K562 (cell line): ENCODE measurements around the gene NDRG4. TPM values are rescaled to one million over a fixed set of nuclear protein-coding genes. Genes with fewer than 3 reads are reported as not detected.

Experiments used
- CEBPB ChIP-seq: fragments of 450-650 bp; IDR thresholded peaks from 2 replicates; pipeline ENCODE4 v1.6.1; 2016; ENCODE audit warnings: missing genetic modification characterization, missing compliant biosample characterization
- E2F3 ChIP-seq: fragments of 250-450 bp; sonication (Bioruptor Pico); IDR thresholded peaks from 2 replicates; pipeline ENCODE4 v1.4.0; 2020; ENCODE audit warnings: mild to moderate bottlenecking
- ELK1 ChIP-seq: sonication (generic); formaldehyde crosslinking; IDR thresholded peaks from 2 replicates; pipeline ENCODE4 v1.8.1; 2022; ENCODE audit warnings: missing genetic modification reagents
- ETS2 ChIP-seq: IDR thresholded peaks from 2 replicates; pipeline ENCODE4 v1.6.1; 2016; ENCODE audit warnings: borderline replicate concordance, missing genetic modification characterization, mild to moderate bottlenecking, moderate library complexity, missing compliant biosample characterization; ENCODE audit not compliant: poor library complexity, severe bottlenecking
- FOXA1 ChIP-seq: fragments of 450-650 bp; IDR thresholded peaks from 2 replicates; pipeline ENCODE4 v1.6.1; 2016; ENCODE audit warnings: mild to moderate bottlenecking, borderline replicate concordance
- GMEB1 ChIP-seq: fragments of 250-450 bp; sonication (Bioruptor Pico); IDR thresholded peaks from 2 replicates; pipeline ENCODE4 v1.4.0; 2020; ENCODE audit warnings: mild to moderate bottlenecking
- MCM2 ChIP-seq: fragments of 450-650 bp; IDR thresholded peaks from 2 replicates; pipeline ENCODE4 v1.6.1; 2017; ENCODE audit warnings: low read depth, mild to moderate bottlenecking
- MIER1 ChIP-seq: fragments of 450-650 bp; IDR thresholded peaks from 2 replicates; pipeline ENCODE4 v1.6.1; 2016; ENCODE audit warnings: antibody characterized with exemption, mild to moderate bottlenecking, low read depth
- MTA3 ChIP-seq: fragments of 450-650 bp; formaldehyde crosslinking; IDR thresholded peaks from 2 replicates; pipeline ENCODE4 v1.6.1; 2017; ENCODE audit warnings: mild to moderate bottlenecking, borderline replicate concordance
- MXD1 ChIP-seq: fragments of 250-450 bp; sonication (Bioruptor Pico); IDR thresholded peaks from 2 replicates; pipeline ENCODE4 v1.8.0; 2021; ENCODE audit warnings: borderline replicate concordance, mild to moderate bottlenecking, moderate library complexity; ENCODE audit not compliant: poor library complexity, severe bottlenecking
- NR4A1 ChIP-seq, 2 experiments: fragments of 250-450 bp in 1 of 2; fragments of 450-650 bp in 1 of 2; sonication (Bioruptor Pico) in 1 of 2; IDR thresholded peaks; 2 replicates each; pipeline versions ENCODE4 v1.4.0 to v1.6.1; 2016 to 2020; ENCODE audit warnings: mild to moderate bottlenecking in 2 of 2, missing compliant biosample characterization in 1 of 2, missing genetic modification characterization in 1 of 2, moderate library complexity in 1 of 2
- PHF20 ChIP-seq: fragments of 450-650 bp; IDR thresholded peaks from 2 replicates; pipeline ENCODE4 v1.6.1; 2018; ENCODE audit not compliant: partially characterized antibody
- TCFL5 ChIP-seq: fragments of 250-450 bp; sonication (Bioruptor Pico); conservative IDR thresholded peaks from 2 replicates; pipeline ENCODE4 v1.6.1; 2021; ENCODE audit warnings: mild to moderate bottlenecking, moderate library complexity, matching md5 sums
- THRA ChIP-seq: fragments of 450-650 bp; IDR thresholded peaks from 2 replicates; pipeline ENCODE4 v1.6.1; 2017; ENCODE audit warnings: mild to moderate bottlenecking, moderate library complexity
- XRCC3 ChIP-seq: fragments of 450-650 bp; IDR thresholded peaks from 2 replicates; pipeline ENCODE4 v1.6.1; 2017; ENCODE audit warnings: mild to moderate bottlenecking, moderate library complexity
- ZNF124 ChIP-seq: sonication (generic); formaldehyde crosslinking; IDR thresholded peaks from 2 replicates; pipeline ENCODE4 v1.8.1; 2022; ENCODE audit warnings: missing genetic modification reagents
- ZNF175 ChIP-seq: fragments of 200-800 bp; sonication (Bioruptor generic); IDR thresholded peaks from 2 replicates; pipeline ENCODE4 v1.6.1; 2016; ENCODE audit warnings: low read depth, mild to moderate bottlenecking, missing genetic modification characterization, missing compliant biosample characterization
- ZNF184 ChIP-seq: sonication (generic); formaldehyde crosslinking; IDR thresholded peaks from 2 replicates; pipeline ENCODE4 v1.5.0; 2020; ENCODE audit warnings: missing genetic modification reagents
- ZNF197 ChIP-seq: fragments of 200-800 bp; sonication (Bioruptor generic); IDR thresholded peaks from 2 replicates; pipeline ENCODE4 v1.6.1; 2016; ENCODE audit warnings: low read depth, missing genetic modification characterization, missing compliant biosample characterization
- ZNF282 ChIP-seq: sonication (generic); formaldehyde crosslinking; IDR thresholded peaks from 2 replicates; pipeline ENCODE4 v1.8.1; 2023; ENCODE audit warnings: missing genetic modification reagents
- ZNF511 ChIP-seq: sonication (generic); formaldehyde crosslinking; IDR thresholded peaks from 2 replicates; pipeline ENCODE4 v1.8.0; 2022; ENCODE audit warnings: mild to moderate bottlenecking, missing genetic modification reagents
- ZZZ3 ChIP-seq: fragments of 450-650 bp; IDR thresholded peaks from 2 replicates; pipeline ENCODE4 v1.6.1; 2016; ENCODE audit warnings: antibody characterized with exemption, mild to moderate bottlenecking, moderate library complexity
- polyA plus RNA-seq, 8 experiments: library from polyadenylated mRNA; depleted of rRNA in 4 of 8; stranded (reverse) in 5 of 8; unstranded in 3 of 8; fragments of >200 nt; fragmentation: Nextera tagmentation in 2 of 8; fragmentation: Illumina TruSeq in 1 of 8; extraction: Ambion mirVana in 2 of 8; extraction: Trizol in 1 of 8; gene quantifications; 2 replicates each; pipeline versions ENCODE4 v1.2.1 to v1.2.3, GENCODE V29; 2011 to 2014; ENCODE audit warnings: inconsistent platforms in 1 of 8, missing spikeins in 1 of 8
- total RNA-seq, 7 experiments: library from RNA; depleted of rRNA in 6 of 7; stranded (reverse); fragments of >200 nt in 6 of 7; fragmentation: Illumina TruSeq in 2 of 7; extraction: Trizol in 2 of 7; gene quantifications; 2 replicates each; pipeline versions ENCODE4 v1.2.1 to v1.2.3, GENCODE V29; 2011 to 2021; ENCODE audit warnings: low replicate concordance in 1 of 7

The NDRG4 gene
- total and polyA plus RNA-seq, 9 of the 15 experiments (the other 6 are each of a cell fraction or from before 2014, with no cell fraction given), result 0.06 to 0.95 (median 0.28) TPM

- no peak for TF ChIP-seq E2F3 (CRISPR knock-in tag)
- no peak for TF ChIP-seq PHF20
- no peak for TF ChIP-seq ZNF175
- TF ChIP-seq FOXA1, result no peak
- TF ChIP-seq XRCC3, result no peak
- peak; percentile 40; the same call in 1 of the 2 replicates for TF ChIP-seq CEBPB (tag)
- TF ChIP-seq MIER1, result no peak
- no peak for TF ChIP-seq ZNF282 (CRISPR knock-in tag)
- no peak for TF ChIP-seq ELK1 (CRISPR knock-in tag)
- TF ChIP-seq MTA3, result no peak
- no peak for TF ChIP-seq TCFL5
- TF ChIP-seq GMEB1, result no peak
- no peak for TF ChIP-seq ZNF197 (CRISPR knock-in tag)
- no peak for TF ChIP-seq THRA
- TF ChIP-seq ZNF511 (CRISPR knock-in tag), result no peak
- no peak for TF ChIP-seq ZNF184 (CRISPR knock-in tag)
- no peak for TF ChIP-seq NR4A1 (CRISPR knock-in tag; IDR thresholded peaks at IDR 0.05)
- 0 out of 2 replicates have a peak, but pooled peaks have one; percentile 46 for TF ChIP-seq NR4A1 (tag; IDR thresholded peaks at IDR 0.05)
- no peak for TF ChIP-seq ETS2 (tag)
- no peak for TF ChIP-seq MCM2
- no peak for TF ChIP-seq ZNF124 (CRISPR knock-in tag)
- no peak for TF ChIP-seq MXD1 (CRISPR knock-in tag)
- TF ChIP-seq ZZZ3, result no peak
These were observed 40.4 kb upstream of the NDRG4 start (continued) for GRCh38 chr16:58459344-58460218.
